H1 (cell line): Measurements from ENCODE around the gene BRD1. TPM values are rescaled to one million over a fixed set of nuclear protein-coding genes. Genes with fewer than 3 reads are reported as not detected.

ENCODE experiments used
- CTCF ChIA-PET: fragments of 300-600 bp; sonication (Branson Sonifier 250); formaldehyde crosslinking; loops from one replicate; lab custom pipeline; 2021; ENCODE audit not compliant: partially characterized antibody; lab: Charles Lee
- POLR2A ChIA-PET: fragments of 300-600 bp; sonication (Branson Sonifier 250); formaldehyde crosslinking; loops from one replicate; lab custom pipeline; 2021; ENCODE audit warnings: inconsistent platforms; ENCODE audit not compliant: partially characterized antibody; lab: Charles Lee
- DNase-seq, 2 experiments: peaks; one replicate each; pipeline versions ENCODE4 v3.0.0 to v3.0.0-alpha.2; 2010 to 2022; ENCODE audit warnings: low spot score in 2 of 2, low read depth in 1 of 2, mixed read lengths in 1 of 2
- FAIRE-seq: peaks from 2 replicates; lab custom pipeline; 2011; peaks lifted over from hg19 to GRCh38; lab: Jason Lieb, UNC
- H2AFZ ChIP-seq: 2 replicates; pipeline ENCODE4 v1.8.1; 2012; ENCODE audit warnings: low read length, inconsistent platforms
- H2AK5ac ChIP-seq: 2 replicates; pipeline ENCODE4 v1.6.1; 2013; ENCODE audit warnings: low read depth, low read length
- H2BK120ac ChIP-seq: replicated peaks from 2 replicates; pipeline ENCODE3; 2013; ENCODE audit warnings: low read depth, low read length, inconsistent platforms
- H2BK12ac ChIP-seq: 2 replicates; pipeline ENCODE4 v1.6.1; 2013; ENCODE audit warnings: low read depth, low read length
- H2BK15ac ChIP-seq: 2 replicates; pipeline ENCODE4 v1.6.1; 2013; ENCODE audit warnings: low read length
- H2BK20ac ChIP-seq: 2 replicates; pipeline ENCODE4 v1.6.1; 2013; ENCODE audit warnings: low read length
- H2BK5ac ChIP-seq: 2 replicates; pipeline ENCODE4 v1.6.1; 2013; ENCODE audit warnings: low read depth, low read length
- H3K14ac ChIP-seq: 2 replicates; pipeline ENCODE4 v1.6.1; 2013; ENCODE audit warnings: inconsistent platforms; ENCODE audit not compliant: insufficient read length
- H3K18ac ChIP-seq: 2 replicates; pipeline ENCODE4 v1.6.1; 2013; ENCODE audit warnings: low read length; ENCODE audit errors: extremely low read depth
- H3K23ac ChIP-seq: 2 replicates; pipeline ENCODE4 v1.6.1; 2013; ENCODE audit warnings: inconsistent platforms; ENCODE audit not compliant: insufficient read length
- H3K23me2 ChIP-seq: 2 replicates; pipeline ENCODE4 v1.6.1; 2013; ENCODE audit warnings: low read depth, low read length
- H3K27ac ChIP-seq: 2 replicates; pipeline ENCODE4 v1.6.1; 2011; ENCODE audit warnings: low read depth, low read length, inconsistent platforms
- H3K27me3 ChIP-seq, 4 experiments: replicated peaks in 1 of 4; 1 replicate in 1 of 4; 2 replicates in 3 of 4; pipeline versions ENCODE4 v1.6.1 to v1.8.1; 2011 to 2013; ENCODE audit warnings: low read length in 3 of 4, mild to moderate bottlenecking in 3 of 4, inconsistent platforms in 2 of 4, mixed read lengths in 2 of 4, moderate library complexity in 1 of 4; ENCODE audit not compliant: control insufficient read depth in 3 of 4, insufficient read depth in 3 of 4; ENCODE audit errors: extremely low read depth in 1 of 4
- H3K36me3 ChIP-seq, 4 experiments: 2 replicates each; pipeline versions ENCODE4 v1.6.1 to v1.8.1; 2011 to 2013; ENCODE audit warnings: mild to moderate bottlenecking in 4 of 4, low read length in 3 of 4, moderate library complexity in 2 of 4, control low read depth in 1 of 4, inconsistent platforms in 1 of 4; ENCODE audit not compliant: insufficient read depth in 4 of 4, control insufficient read depth in 2 of 4
- H3K4ac ChIP-seq: replicated peaks from 2 replicates; pipeline ENCODE3; 2013; ENCODE audit warnings: low read length, low read depth, mixed read lengths, inconsistent platforms; ENCODE audit not compliant: insufficient read length
- H3K4me1 ChIP-seq, 4 experiments: replicated peaks in 1 of 4; 1 replicate in 1 of 4; 2 replicates in 3 of 4; pipeline versions ENCODE4 v1.6.1 to v1.8.1; 2011 to 2013; ENCODE audit warnings: low read length in 3 of 4, inconsistent platforms in 2 of 4, mixed read lengths in 1 of 4; ENCODE audit not compliant: insufficient read depth in 4 of 4, control insufficient read depth in 3 of 4
- H3K4me2 ChIP-seq, 2 experiments: 2 replicates each; pipeline versions ENCODE4 v1.6.1 to v1.8.1; 2011 to 2013; ENCODE audit warnings: low read depth in 2 of 2, low read length in 2 of 2, control low read depth in 1 of 2, inconsistent platforms in 1 of 2, mild to moderate bottlenecking in 1 of 2; ENCODE audit not compliant: insufficient read depth in 1 of 2
- H3K4me3 ChIP-seq, 4 experiments: fragments of 200-600, 300-600 bp in 1 of 4; sonication (generic), shearing (Covaris generic), sonication (Bioruptor Twin) in 1 of 4; 2 replicates each; pipeline versions ENCODE4 v1.5.1 to v1.8.1; 2011 to 2016; ENCODE audit warnings: low read length in 4 of 4, low read depth in 3 of 4, control low read depth in 2 of 4, inconsistent platforms in 2 of 4, mild to moderate bottlenecking in 2 of 4, mixed read lengths in 1 of 4, moderate library complexity in 1 of 4; ENCODE audit not compliant: insufficient read depth in 2 of 4; ENCODE audit errors: extremely low read depth in 1 of 4
- H3K56ac ChIP-seq: replicated peaks from 2 replicates; pipeline ENCODE3; 2013; ENCODE audit warnings: low read depth, mild to moderate bottlenecking, mixed read lengths, low read length, inconsistent platforms; ENCODE audit not compliant: insufficient read length
- H3K79me1 ChIP-seq: 2 replicates; pipeline ENCODE4 v1.6.1; 2013; ENCODE audit warnings: low read depth, low read length, control low read depth
- H3K79me2 ChIP-seq, 2 experiments: 2 replicates each; pipeline versions ENCODE4 v1.6.1 to v1.8.1; 2012 to 2013; ENCODE audit warnings: low read length in 2 of 2, mild to moderate bottlenecking in 2 of 2, inconsistent platforms in 1 of 2; ENCODE audit not compliant: insufficient read depth in 2 of 2, control insufficient read depth in 1 of 2
- H3K9ac ChIP-seq, 4 experiments: replicated peaks in 1 of 4; 1 replicate in 1 of 4; 2 replicates in 3 of 4; pipeline versions ENCODE4 v1.6.1 to v1.8.1; 2011 to 2013; ENCODE audit warnings: low read depth in 3 of 4, low read length in 3 of 4, control low read depth in 2 of 4, mild to moderate bottlenecking in 2 of 4, moderate library complexity in 2 of 4, inconsistent platforms in 1 of 4; ENCODE audit errors: extremely low read depth in 1 of 4
- H3K9me3 ChIP-seq, 2 experiments: 2 replicates each; pipeline versions ENCODE4 v1.6.1 to v1.8.1; 2012 to 2013; ENCODE audit warnings: mild to moderate bottlenecking in 2 of 2, moderate library complexity in 2 of 2, control low read depth in 1 of 2, inconsistent platforms in 1 of 2, low read depth in 1 of 2, low read length in 1 of 2, mixed read lengths in 1 of 2; ENCODE audit not compliant: insufficient read depth in 2 of 2
- H4K20me1 ChIP-seq, 2 experiments: replicated peaks in 1 of 2; 2 replicates each; pipeline versions ENCODE3 to v1.8.1; 2011 to 2013; ENCODE audit warnings: inconsistent platforms in 2 of 2, low read length in 2 of 2, mild to moderate bottlenecking in 1 of 2; ENCODE audit not compliant: insufficient read depth in 2 of 2, control insufficient read depth in 1 of 2
- H4K5ac ChIP-seq: 2 replicates; pipeline ENCODE4 v1.6.1; 2013; ENCODE audit warnings: low read length, low read depth, mixed read lengths, inconsistent platforms; ENCODE audit not compliant: insufficient read length
- H4K8ac ChIP-seq: 2 replicates; pipeline ENCODE4 v1.8.0; 2013; ENCODE audit warnings: mild to moderate bottlenecking, moderate library complexity, low read length, inconsistent platforms; ENCODE audit not compliant: insufficient read depth; ENCODE audit errors: extremely low read depth
- H4K91ac ChIP-seq: replicated peaks from 2 replicates; pipeline ENCODE3; 2013; ENCODE audit warnings: low read length, mixed read lengths, inconsistent platforms; ENCODE audit not compliant: insufficient read length
- BRCA1 ChIP-seq: IDR thresholded peaks from 2 replicates; pipeline ENCODE4 v1.6.1; 2012; ENCODE audit warnings: low read depth, low read length, improper control_type of control experiment
- CBX5 ChIP-seq: fragments of 300-800, 300-1000 bp; sonication (generic); IDR thresholded peaks from 2 replicates; pipeline ENCODE4 v1.7.1; 2016; ENCODE audit warnings: antibody characterized with exemption, low read length, low read depth
- CBX8 ChIP-seq: fragments of 300-800, 300-1000 bp; sonication (generic); IDR thresholded peaks from 2 replicates; pipeline ENCODE4 v1.7.1; 2016; ENCODE audit warnings: low read depth, low read length, borderline replicate concordance
- HDAC6 ChIP-seq: IDR thresholded peaks from one replicate; pipeline ENCODE4 v1.7.1; 2012; ENCODE audit warnings: low read depth, mild to moderate bottlenecking, inconsistent platforms, low read length, moderate library complexity
- KDM4A ChIP-seq: IDR thresholded peaks from one replicate; pipeline ENCODE4 v1.7.1; 2012; ENCODE audit warnings: low read depth, mild to moderate bottlenecking, moderate library complexity, low read length, inconsistent platforms; ENCODE audit not compliant: severe bottlenecking
- KDM5A ChIP-seq: fragments of 200-600 bp; IDR thresholded peaks from 2 replicates; pipeline ENCODE4 v1.7.1; 2012; ENCODE audit warnings: mild to moderate bottlenecking, low read length, inconsistent platforms, mixed read lengths
- POU5F1 ChIP-seq: IDR thresholded peaks from 2 replicates; pipeline ENCODE4 v1.6.1; 2011; ENCODE audit warnings: low read depth, mild to moderate bottlenecking, low read length, moderate library complexity
- RAD21 ChIP-seq, 2 experiments: IDR thresholded peaks in 1 of 2; conservative IDR thresholded peaks in 1 of 2; 2 replicates each; pipeline ENCODE4 v1.6.1; 2011; ENCODE audit warnings: low read depth in 2 of 2, low read length in 2 of 2, improper control_type of control experiment in 1 of 2, inconsistent platforms in 1 of 2, mild to moderate bottlenecking in 1 of 2, moderate library complexity in 1 of 2
- RBBP5 ChIP-seq: IDR thresholded peaks from 2 replicates; pipeline ENCODE4 v1.7.1; 2012; ENCODE audit warnings: low read depth, mild to moderate bottlenecking, inconsistent platforms, low read length, moderate library complexity, borderline replicate concordance
- RFX5 ChIP-seq: IDR thresholded peaks from 2 replicates; pipeline ENCODE4 v1.6.1; 2011; ENCODE audit warnings: low read depth, low read length, improper control_type of control experiment, borderline replicate concordance
- SRF ChIP-seq: IDR thresholded peaks from 2 replicates; pipeline ENCODE4 v1.6.1; 2011; ENCODE audit warnings: mild to moderate bottlenecking, low read depth, low read length, moderate library complexity
- WGBS, 2 experiments: shearing (Covaris generic) in 1 of 2; methylation state at CpG; one replicate each; pipeline versions ENCODE4 v1.1.6 to v1.1.7; 2013 to 2015; ENCODE audit warnings: low lambda C conversion rate in 2 of 2, mixed read lengths in 2 of 2, inconsistent platforms in 1 of 2, low coverage in 1 of 2, missing lambda C conversion rate in 1 of 2; ENCODE audit not compliant: insufficient replicate concordance in 2 of 2, insufficient coverage in 1 of 2, insufficient read length in 1 of 2; ENCODE audit errors: extremely low coverage in 1 of 2, missing lambda C conversion rate in 1 of 2; 5-methylcytosine and 5-hydroxymethylcytosine counted together
- polyA plus RNA-seq, 7 experiments: library from polyadenylated mRNA; depleted of rRNA in 3 of 7; stranded (reverse) in 5 of 7; unstranded in 2 of 7; fragments of >200 nt in 5 of 7; fragments of 200-250 nt in 2 of 7; gene quantifications; 1 replicate in 5 of 7; 2 replicates in 1 of 7; 4 replicates in 1 of 7; pipeline versions ENCODE4 v1.2.1 to v1.2.3, GENCODE V29; 2011 to 2013; ENCODE audit warnings: missing spikeins in 2 of 7, mixed read lengths in 2 of 7
- total RNA-seq: library from RNA; stranded (reverse); fragmentation: NEBNext Ultra II Directional; extraction: Animal tissue kit (Norgen Biotek cat#: 25700); gene quantifications from 2 replicates; pipeline ENCODE4 v1.2.1, GENCODE V29; 2021
- TF ChIP-seq, protein P1 (sequence below): IDR thresholded peaks from 2 replicates; pipeline ENCODE4 v1.6.1; 2012; ENCODE audit warnings: inconsistent platforms

Gene BRD1
- total and polyA plus RNA-seq, 2 of the 8 experiments (the other 6 are each of a cell fraction or from before 2014, with no cell fraction given), result 6.8 to 34.0 TPM

DNA sequence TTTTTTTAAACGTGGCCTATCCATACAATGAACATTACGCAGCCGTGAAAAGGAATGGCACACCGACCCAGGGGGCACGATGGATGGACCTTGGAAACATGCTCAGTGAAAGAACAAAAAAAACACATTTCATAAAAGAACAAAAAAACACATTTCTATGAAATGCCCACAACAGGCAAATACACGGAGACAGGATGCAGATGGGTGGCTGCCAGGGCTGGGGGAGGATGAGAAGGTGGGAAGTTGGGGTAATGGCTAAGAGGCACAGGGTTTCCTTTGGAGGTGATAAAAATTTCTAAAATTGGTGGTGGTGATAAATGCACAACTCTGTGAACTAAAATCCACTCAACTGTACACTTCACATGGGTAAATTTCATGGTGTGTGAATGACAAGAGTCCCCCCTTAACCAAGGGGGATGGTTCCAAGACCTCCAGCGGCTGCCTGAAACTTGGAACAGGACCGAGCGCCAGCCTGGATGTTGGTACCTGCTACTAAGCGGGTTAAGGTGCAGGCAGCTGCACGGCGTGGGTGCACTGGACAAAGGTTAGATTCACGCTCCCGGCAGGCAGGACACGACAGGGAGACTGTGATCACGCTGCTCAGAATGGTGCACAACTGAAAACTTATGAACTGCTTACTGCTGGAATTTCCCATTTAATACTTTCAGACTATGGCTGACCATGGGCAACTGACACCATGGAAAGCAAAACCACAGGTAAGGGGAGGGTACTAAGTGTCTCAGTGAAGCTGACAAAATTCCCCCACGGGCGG, 16.5 kb downstream of the BRD1 start:
- WGBS, 2 experiments, result 91% methylated on average over 18 of the region's 18 CpGs; no CpG with 5 or more reads in 1 of the 2 experiments
- Histone ChIP-seq H3K36me3 (peaks cover 0 to 2% (median under 1%) of the 10 kb centered on the region in 4 experiments; a peak in 4 of 8 replicates), H3K79me1 (peaks cover 15% of the 10 kb centered on the region; the same call in 1 of the 2 replicates), H3K9me3 (no peaks in the 10 kb centered on the region), H3K4me2 (no peak overlapping the region), H3K4me3 (no peak overlapping the region), H3K79me2 (peaks cover 26 to 99% of the 10 kb centered on the region in 2 experiments), H4K5ac (no peak overlapping the region), H3K56ac (no peak overlapping the region), H2BK15ac (no peak overlapping the region), H3K27me3 (no peaks in the 10 kb centered on the region), H3K4me1 (no peaks in the 10 kb centered on the region), H2BK5ac (no peak overlapping the region), H3K14ac (no peak overlapping the region), H3K9ac (no peak overlapping the region), H2AFZ (no peak overlapping the region), H3K27ac (no peak overlapping the region), H4K91ac (no peak overlapping the region), H4K8ac (no peak overlapping the region), H3K23ac (no peak overlapping the region), H4K20me1 (peaks cover 24 to 43% of the 10 kb centered on the region in 2 experiments), H3K23me2 (no peaks in the 10 kb centered on the region), H3K4ac (no peak overlapping the region), H2BK12ac (no peak overlapping the region), H2BK20ac (no peak overlapping the region), H2AK5ac (no peak overlapping the region), H2BK120ac (no peak overlapping the region), H3K18ac (no peak overlapping the region)
- CTCF ChIA-PET, result no interaction called here
- no peak for FAIRE-seq
- no peak for DNase-seq
- POLR2A ChIA-PET, result interaction anchor here (1.6 kb wide), 1 partner anchor 15 kb away, joined by 5 read pairs; no protein-coding TSS in a partner anchor
- TF ChIP-seq KDM5A (no peak), RAD21 (IDR thresholded peaks at IDR 0.05 in 1 of 2, conservative IDR thresholded peaks at IDR 0.05 in 1 of 2; ENCODE audit: low read depth in 2 of 2, low read length in 2 of 2) (no peak), RFX5 (no peak), HDAC6 (no peak), CBX8 (no peak), RBBP5 (no peak), CBX5 (no peak), KDM4A (no peak), POU5F1 (no peak), BRCA1 (no peak), SRF (no peak)
- TF ChIP-seq, protein P1, sequence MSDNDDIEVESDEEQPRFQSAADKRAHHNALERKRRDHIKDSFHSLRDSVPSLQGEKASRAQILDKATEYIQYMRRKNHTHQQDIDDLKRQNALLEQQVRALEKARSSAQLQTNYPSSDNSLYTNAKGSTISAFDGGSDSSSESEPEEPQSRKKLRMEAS, result no peak
